Rectal smooth muscle tissue (tissue), 1 donor: ENCODE results near the gene TTC33.
"Not testable (repeated sequence)": the region's sequence is repeated elsewhere in the genome, so short reads cannot be mapped to it uniquely, and the experiment has no call there.

ENCODE experiments used
- H3K27ac ChIP-seq: one replicate; pipeline ENCODE4 v1.7.0; 2013; ENCODE audit warnings: low read depth, low read length, inconsistent platforms
- H3K27me3 ChIP-seq: one replicate; pipeline ENCODE4 v1.7.0; 2013; ENCODE audit warnings: low read length; ENCODE audit not compliant: control insufficient read depth, insufficient read depth
- H3K36me3 ChIP-seq: one replicate; pipeline ENCODE4 v1.7.0; 2013; ENCODE audit warnings: low read length; ENCODE audit not compliant: control insufficient read depth, insufficient read depth
- H3K4me1 ChIP-seq: one replicate; pipeline ENCODE4 v1.7.0; 2013; ENCODE audit warnings: low read length; ENCODE audit not compliant: control insufficient read depth, insufficient read depth
- H3K4me3 ChIP-seq: one replicate; pipeline ENCODE4 v1.7.0; 2013; ENCODE audit warnings: low read length
- H3K9ac ChIP-seq: one replicate; pipeline ENCODE4 v1.7.0; 2013; ENCODE audit warnings: low read length

TTC33 gene

GRCh38 chr5:40735609-40736008, 20.2 kb downstream of the TTC33 start:
- Histone ChIP-seq H3K4me1 (peaks cover 3% of the 10 kb centered on the region), H3K27ac (no peak overlapping the region), H3K27me3 (no peaks in the 10 kb centered on the region), H3K4me3 (no peak overlapping the region), H3K9ac (no peak overlapping the region), H3K36me3 (peaks cover 3% of the 10 kb centered on the region)

GRCh38 chr5:40734986-40735385, 20.8 kb downstream of the TTC33 start:
- Histone ChIP-seq H3K36me3 (no peaks in the 10 kb centered on the region), H3K4me3 (no peak overlapping the region), H3K4me1 (peaks cover 3% of the 10 kb centered on the region), H3K27ac (no peak overlapping the region), H3K9ac (no peak overlapping the region), H3K27me3 (no peaks in the 10 kb centered on the region)

DNA sequence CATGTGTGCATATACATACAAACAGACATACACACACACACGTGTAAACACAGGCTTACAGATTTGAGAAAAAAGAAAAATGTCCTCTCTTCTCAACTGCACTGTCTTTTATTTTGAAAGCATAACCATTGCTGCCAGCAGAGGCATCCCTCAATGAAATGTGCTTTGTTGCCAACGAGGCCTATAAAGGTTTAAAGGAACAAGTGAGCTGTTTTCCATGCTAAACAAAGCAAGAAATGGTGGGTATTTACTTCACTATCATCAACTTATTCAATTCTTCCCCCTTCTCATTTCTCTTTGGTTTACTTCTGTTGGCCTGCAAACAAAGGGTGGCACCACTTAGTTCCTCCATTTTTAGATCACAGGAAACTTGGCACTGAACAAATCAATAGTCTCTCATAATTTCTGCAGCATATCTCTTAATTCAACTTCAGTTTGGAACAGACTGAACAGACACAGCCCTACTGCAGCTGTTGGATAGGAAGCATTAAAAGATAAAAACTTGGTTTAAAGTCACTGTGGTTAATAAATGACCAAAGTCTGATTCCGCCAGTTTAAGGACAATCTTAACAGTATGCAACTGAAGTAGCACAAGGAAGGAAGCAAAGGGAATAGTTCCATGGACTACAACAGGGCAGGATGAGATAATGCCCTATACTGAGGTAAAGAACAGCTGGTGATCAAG, 21.7 kb downstream of the TTC33 start:
- Histone ChIP-seq H3K4me1 (peaks cover 3% of the 10 kb centered on the region), H3K9ac (no peak overlapping the region), H3K27me3 (no peaks in the 10 kb centered on the region), H3K36me3 (no peaks in the 10 kb centered on the region), H3K4me3 (no peak overlapping the region), H3K27ac (no peak overlapping the region)

DNA sequence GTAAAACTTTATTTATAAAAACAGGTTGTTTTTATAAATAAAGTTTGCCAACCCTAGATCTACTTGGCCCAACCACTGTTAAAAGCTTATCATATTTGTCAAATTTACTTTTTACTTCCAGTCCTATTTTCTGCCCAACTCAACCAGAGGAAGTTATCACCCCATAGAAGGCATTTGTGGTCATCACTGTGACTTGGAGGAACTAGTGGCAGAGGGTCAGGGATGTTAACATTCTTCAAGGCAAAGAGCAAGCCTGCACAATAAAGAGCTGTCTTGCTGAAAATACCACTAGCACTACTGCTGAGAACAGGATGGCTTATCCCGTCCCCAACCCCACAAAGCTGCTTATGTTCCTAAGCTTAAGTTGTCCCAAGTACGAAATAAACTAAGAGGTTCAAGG, 22.3 kb downstream of the TTC33 start:
- no peak overlapping the region for H3K27ac ChIP-seq
- H3K4me3 ChIP-seq = no peak overlapping the region
- no peak overlapping the region for H3K9ac ChIP-seq
- H3K4me1 ChIP-seq = peaks cover 3% of the 10 kb centered on the region
- H3K36me3 ChIP-seq = no peaks in the 10 kb centered on the region
- H3K27me3 ChIP-seq = no peaks in the 10 kb centered on the region

GRCh38 chr5:40722497-40722911, 33.3 kb downstream of the TTC33 start:
- H3K27ac ChIP-seq, H3K36me3 ChIP-seq, H3K4me1 ChIP-seq, H3K27me3 ChIP-seq, H3K9ac ChIP-seq, H3K4me3 ChIP-seq: not testable (repeated sequence)

DNA sequence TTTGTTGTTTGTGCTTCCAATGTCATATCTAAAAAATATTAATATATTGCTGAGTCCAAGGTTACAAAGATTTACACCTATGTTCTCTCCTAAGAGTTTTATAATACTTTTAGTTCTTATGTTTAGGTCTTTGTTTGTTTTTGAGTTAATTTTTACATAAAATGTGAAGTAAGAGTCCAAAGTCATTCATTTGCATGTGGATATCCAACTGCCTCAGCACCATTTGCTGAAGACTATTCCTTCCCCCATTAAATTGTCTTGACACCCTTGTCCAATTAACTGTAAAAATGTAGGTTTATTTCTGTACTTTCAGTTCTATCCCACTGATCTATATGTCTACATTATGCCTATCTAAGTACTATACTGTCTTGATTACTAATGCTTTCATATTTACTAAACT, 35.7 kb downstream of the TTC33 start:
- Histone ChIP-seq H3K27me3 (no peaks in the 10 kb centered on the region), H3K9ac (no peak overlapping the region), H3K27ac (no peak overlapping the region), H3K36me3 (no peaks in the 10 kb centered on the region), H3K4me3 (no peak overlapping the region), H3K4me1 (no peaks in the 10 kb centered on the region)

DNA sequence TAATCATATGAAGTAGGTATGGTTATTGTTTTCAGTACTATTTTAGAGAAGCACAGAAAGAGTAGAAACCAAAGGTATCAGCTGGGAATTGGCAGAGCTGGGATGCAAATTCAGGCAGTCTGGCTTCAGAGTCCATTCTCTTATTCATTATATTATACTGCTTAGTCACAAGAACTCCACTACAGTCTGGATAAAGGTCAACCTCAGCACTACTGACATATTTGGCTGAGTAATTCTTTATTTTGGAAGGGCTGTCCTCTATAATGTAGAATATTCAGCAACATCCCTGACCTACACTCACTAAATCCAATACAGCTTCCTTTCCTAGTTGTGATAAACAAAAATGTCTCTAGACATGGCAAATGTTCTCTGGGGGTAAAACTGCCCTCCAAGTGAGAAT, 38.5 kb downstream of the TTC33 start:
- Histone ChIP-seq H3K9ac (no peak overlapping the region), H3K4me3 (no peak overlapping the region), H3K27me3 (no peaks in the 10 kb centered on the region), H3K27ac (no peak overlapping the region), H3K4me1 (no peaks in the 10 kb centered on the region), H3K36me3 (no peaks in the 10 kb centered on the region)

DNA sequence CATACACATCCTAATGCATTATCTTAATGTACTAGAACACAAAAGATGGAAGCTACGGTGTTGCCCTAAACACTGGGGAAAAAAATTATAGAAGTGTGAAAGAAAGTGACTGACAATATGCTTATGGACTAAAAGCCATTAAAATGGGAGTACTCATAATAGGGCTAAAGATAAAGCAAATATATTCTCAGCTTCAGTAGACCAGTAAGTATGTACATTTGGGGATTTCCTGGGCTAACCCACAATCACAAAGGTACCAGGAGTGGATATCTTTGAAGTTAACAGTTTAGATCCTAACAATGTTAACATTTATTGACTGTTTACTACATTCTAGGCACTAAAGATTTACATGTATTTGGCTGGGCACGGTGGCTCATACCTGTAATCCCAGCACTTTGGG, 39.2 kb downstream of the TTC33 start:
- no peaks in the 10 kb centered on the region for H3K27me3 ChIP-seq
- no peak overlapping the region for H3K27ac ChIP-seq
- no peaks in the 10 kb centered on the region for H3K36me3 ChIP-seq
- no peaks in the 10 kb centered on the region for H3K4me1 ChIP-seq
- no peak overlapping the region for H3K4me3 ChIP-seq
- H3K9ac ChIP-seq = no peak overlapping the region

- H3K27ac ChIP-seq = no peak overlapping the region
- no peak overlapping the region for H3K4me3 ChIP-seq
- H3K36me3 ChIP-seq = no peaks in the 10 kb centered on the region
- no peak overlapping the region for H3K9ac ChIP-seq
- no peaks in the 10 kb centered on the region for H3K27me3 ChIP-seq
- H3K4me1 ChIP-seq = no peaks in the 10 kb centered on the region
These were observed 39.8 kb downstream of the TTC33 start for GRCh38 chr5:40716000-40716399.

- Histone ChIP-seq H3K36me3 (no peaks in the 10 kb centered on the region), H3K4me1 (no peaks in the 10 kb centered on the region), H3K27ac (no peak overlapping the region), H3K27me3 (no peaks in the 10 kb centered on the region), H3K9ac (no peak overlapping the region), H3K4me3 (no peak overlapping the region)
These were observed 41.8 kb downstream of the TTC33 start for GRCh38 chr5:40714001-40714400.

DNA sequence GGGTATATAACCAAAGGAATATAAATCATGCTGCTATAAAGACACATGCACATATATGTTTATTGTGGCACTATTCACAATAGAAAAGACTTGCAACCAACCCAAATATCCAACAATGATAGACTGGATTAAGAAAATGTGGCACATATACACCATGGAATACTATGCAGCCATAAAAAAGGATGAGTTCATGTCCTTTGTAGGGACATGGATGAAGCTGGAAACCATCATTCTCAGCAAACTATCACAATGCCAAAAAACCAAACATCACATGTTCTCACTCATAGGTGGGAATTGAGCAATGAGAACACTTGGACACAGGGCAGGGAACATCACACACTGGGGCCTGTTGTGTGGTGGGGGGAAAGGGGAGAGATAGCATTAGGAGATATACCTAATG, 45.2 kb downstream of the TTC33 start:
- not testable (repeated sequence) for H3K36me3 ChIP-seq, H3K27me3 ChIP-seq, H3K9ac ChIP-seq, H3K4me1 ChIP-seq, H3K4me3 ChIP-seq, H3K27ac ChIP-seq

DNA sequence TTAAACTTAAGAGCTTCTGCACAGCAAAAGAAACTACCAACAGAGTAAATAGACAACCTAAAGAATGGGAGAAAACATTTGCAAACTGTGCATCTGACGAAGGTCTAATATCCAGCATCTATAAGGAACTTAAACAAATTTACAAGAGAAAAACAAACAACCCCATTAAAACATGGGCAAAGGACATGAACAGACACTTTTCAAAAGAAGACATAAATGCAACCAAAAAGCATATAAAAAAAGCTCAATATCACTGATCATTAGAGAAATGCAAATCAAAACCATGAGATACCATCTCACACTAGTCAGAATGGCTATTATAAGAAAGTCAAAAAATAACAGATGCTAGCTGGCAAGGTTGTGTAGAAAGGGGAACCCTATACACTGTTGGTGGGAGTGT, 50.3 kb downstream of the TTC33 start:
- not testable (repeated sequence) for H3K4me1 ChIP-seq, H3K27me3 ChIP-seq, H3K4me3 ChIP-seq, H3K27ac ChIP-seq, H3K9ac ChIP-seq, H3K36me3 ChIP-seq

DNA sequence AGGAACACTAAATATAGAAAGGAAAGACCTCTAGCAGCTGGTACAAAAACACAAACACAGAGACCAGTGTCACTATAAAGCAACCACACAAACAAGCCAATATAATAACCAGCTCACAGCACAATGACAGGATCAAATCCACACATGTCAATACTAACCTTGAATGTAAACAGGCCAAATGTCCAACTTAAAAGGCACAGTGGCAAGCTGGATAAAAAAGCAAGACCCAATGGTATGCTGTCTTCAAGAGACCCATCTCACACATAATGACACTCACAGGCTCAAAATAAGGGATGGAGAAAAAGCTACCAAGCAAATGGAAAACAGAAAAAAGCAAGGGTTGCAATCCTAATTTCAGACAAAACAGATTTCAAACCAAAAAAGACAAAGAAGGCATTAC, 53.7 kb downstream of the TTC33 start:
- not testable (repeated sequence) for H3K27ac ChIP-seq, H3K4me3 ChIP-seq, H3K36me3 ChIP-seq, H3K27me3 ChIP-seq, H3K9ac ChIP-seq, H3K4me1 ChIP-seq
